Liver (tissue), 9 donors: ENCODE results near the gene C2CD4D. TPM values are rescaled to one million over a fixed set of nuclear protein-coding genes. Genes with fewer than 3 reads are reported as not detected.

ENCODE experiments used
- DNase-seq: peaks from one replicate; pipeline ENCODE4 v3.0.0-alpha.2; 2017; ENCODE audit warnings: low spot score
- H3K27ac ChIP-seq, 2 donors: one replicate each; pipeline ENCODE4 v1.7.0; 2013; ENCODE audit warnings: inconsistent platforms in 2 of 2, low read length in 2 of 2, control low read depth in 1 of 2, low read depth in 1 of 2, mild to moderate bottlenecking in 1 of 2
- H3K27me3 ChIP-seq, 4 donors: one replicate each; pipeline versions ENCODE4 v1.6.1 to v1.7.0; 2013; ENCODE audit warnings: low read length in 3 of 4, inconsistent platforms in 1 of 4, mild to moderate bottlenecking in 1 of 4, moderate library complexity in 1 of 4; ENCODE audit not compliant: control insufficient read depth in 4 of 4, insufficient read depth in 4 of 4
- H3K36me3 ChIP-seq, 4 donors: one replicate each; pipeline versions ENCODE4 v1.6.1 to v1.7.0; 2013; ENCODE audit warnings: low read length in 3 of 4, mild to moderate bottlenecking in 3 of 4, low read depth in 1 of 4, moderate library complexity in 1 of 4; ENCODE audit not compliant: control insufficient read depth in 4 of 4, insufficient read depth in 3 of 4
- H3K4me1 ChIP-seq, 4 donors: one replicate each; pipeline versions ENCODE4 v1.6.1 to v1.7.0; 2013; ENCODE audit warnings: low read length in 3 of 4, mild to moderate bottlenecking in 3 of 4, moderate library complexity in 1 of 4; ENCODE audit not compliant: control insufficient read depth in 4 of 4, insufficient read depth in 4 of 4
- H3K4me3 ChIP-seq, 3 donors: one replicate each; pipeline versions ENCODE4 v1.6.1 to v1.7.0; 2013; ENCODE audit warnings: low read length in 3 of 3, control low read depth in 1 of 3, low read depth in 1 of 3, mild to moderate bottlenecking in 1 of 3
- H3K9ac ChIP-seq, 2 donors: one replicate each; pipeline ENCODE4 v1.7.0; 2013; ENCODE audit warnings: low read length in 2 of 2, mild to moderate bottlenecking in 2 of 2, moderate library complexity in 2 of 2, control low read depth in 1 of 2, low read depth in 1 of 2
- H3K9me3 ChIP-seq, 4 donors: one replicate each; pipeline versions ENCODE4 v1.6.1 to v1.7.0; 2013; ENCODE audit warnings: low read length in 3 of 4; ENCODE audit not compliant: control insufficient read depth in 4 of 4
- CTCF ChIP-seq: fragments of 150-350 bp; IDR thresholded peaks from 2 replicates; pipeline ENCODE4 v1.5.1; 2017; ENCODE audit warnings: improper control_type of control experiment, low read depth, low read length; ENCODE audit not compliant: missing input control
- FOXA1 ChIP-seq: IDR thresholded peaks from 2 replicates; pipeline ENCODE4 v1.6.1; 2016; ENCODE audit warnings: antibody characterized with exemption
- FOXA2 ChIP-seq: IDR thresholded peaks from 2 replicates; pipeline ENCODE4 v1.6.1; 2016; ENCODE audit warnings: antibody characterized with exemption
- GABPA ChIP-seq, 2 donors: IDR thresholded peaks in 1 of 2; conservative IDR thresholded peaks in 1 of 2; 2 replicates each; pipeline ENCODE4 v1.6.1; 2016; ENCODE audit warnings: antibody characterized with exemption in 2 of 2, mild to moderate bottlenecking in 1 of 2, moderate library complexity in 1 of 2
- HNF4G ChIP-seq: IDR thresholded peaks from 2 replicates; pipeline ENCODE4 v1.6.1; 2016; ENCODE audit warnings: antibody characterized with exemption
- JUND ChIP-seq, 2 donors: IDR thresholded peaks; 2 replicates each; pipeline ENCODE4 v1.6.1; 2016; ENCODE audit warnings: antibody characterized with exemption in 2 of 2
- MAX ChIP-seq: IDR thresholded peaks from 2 replicates; pipeline ENCODE4 v1.6.1; 2016; ENCODE audit warnings: antibody characterized with exemption
- RAD21 ChIP-seq, 2 donors: IDR thresholded peaks; 2 replicates each; pipeline ENCODE4 v1.6.1; 2016; ENCODE audit warnings: antibody characterized with exemption in 2 of 2, mild to moderate bottlenecking in 2 of 2
- RXRA ChIP-seq, 2 donors: IDR thresholded peaks; 2 replicates each; pipeline ENCODE4 v1.6.1; 2017 to 2018; ENCODE audit warnings: antibody characterized with exemption in 2 of 2, mild to moderate bottlenecking in 1 of 2
- SP1 ChIP-seq: IDR thresholded peaks from 2 replicates; pipeline ENCODE4 v1.6.1; 2018; ENCODE audit warnings: antibody characterized with exemption, mild to moderate bottlenecking
- YY1 ChIP-seq: IDR thresholded peaks from 2 replicates; pipeline ENCODE4 v1.6.1; 2016; ENCODE audit warnings: antibody characterized with exemption, mild to moderate bottlenecking
- ZBTB33 ChIP-seq: IDR thresholded peaks from 2 replicates; pipeline ENCODE4 v1.6.1; 2016; ENCODE audit warnings: antibody characterized with exemption
- WGBS: extraction: QIAGEN DNeasy Blood & Tissue Kit; methylation state at CpG from one replicate; pipeline ENCODE4 v1.1.7; 2013; 5-methylcytosine and 5-hydroxymethylcytosine counted together
- polyA plus RNA-seq, 2 donors: library from polyadenylated mRNA; stranded (reverse) in 1 of 2; unstranded in 1 of 2; fragments of 200-250 nt in 1 of 2; fragments of >200 nt in 1 of 2; fragmentation: Nextera tagmentation in 1 of 2; extraction: Ambion mirVana in 1 of 2; gene quantifications; one replicate each; pipeline versions ENCODE4 v1.2.1 to v1.2.3, GENCODE V29; 2013 to 2015
- total RNA-seq, 2 donors: library from RNA; depleted of rRNA; stranded (reverse); fragments of >200 nt; gene quantifications; one replicate each; pipeline ENCODE4 v1.2.3, GENCODE V29; 2014
- TF ChIP-seq, protein P1 (sequence below): IDR thresholded peaks from 2 replicates; pipeline ENCODE4 v1.6.1; 2016; ENCODE audit warnings: antibody characterized with exemption, mild to moderate bottlenecking
- donor health status: healthy.
- donor health status: healthy.
- donor health status: healthy.
- donor health status: healthy.
- donor health status: healthy.

Gene C2CD4D
- total and polyA plus RNA-seq, 4 donors, result 0.02 to 0.08 TPM; not detected in 2

DNA sequence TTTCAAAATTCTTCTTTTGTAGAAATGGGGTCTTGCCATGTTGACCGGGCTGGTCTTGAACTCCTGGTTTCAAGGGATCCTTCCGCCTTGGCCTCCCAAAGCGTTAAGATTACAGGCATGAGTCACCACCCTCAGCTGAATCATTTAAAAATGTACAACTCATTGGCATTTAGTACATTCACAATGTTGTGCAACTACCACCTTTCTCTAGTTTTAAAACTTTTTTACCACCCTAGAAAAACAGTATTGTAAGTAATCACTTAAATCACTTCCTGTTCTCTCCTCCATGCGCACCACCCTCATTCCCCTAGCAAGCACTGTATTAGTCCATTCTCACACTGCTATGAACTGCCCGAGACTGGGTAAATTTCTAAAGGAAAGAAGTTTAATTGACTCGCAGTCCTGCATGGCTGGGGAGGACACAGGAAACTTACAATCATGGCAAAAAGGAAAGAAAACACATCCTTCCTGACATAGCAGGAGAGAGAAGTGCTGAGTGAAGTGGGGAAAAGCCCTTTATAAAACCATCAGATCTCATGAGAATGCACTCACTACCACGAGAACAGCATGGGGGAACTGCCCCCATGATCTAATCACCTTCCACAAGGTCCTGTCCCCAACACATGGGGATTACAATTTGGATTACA lies 28.3 kb upstream of the C2CD4D start:
- no peaks in the 10 kb centered on the region for H3K4me1 ChIP-seq
- 71% methylated on average over 7 of the region's 7 CpGs for WGBS
- no peak overlapping the region for H3K9ac ChIP-seq
- no peaks in the 10 kb centered on the region for H3K27me3 ChIP-seq
- TF ChIP-seq RXRA (IDR thresholded peaks at IDR 0.05), result no peak
- TF ChIP-seq MAX, result no peak
- TF ChIP-seq FOXA2, result no peak
- TF ChIP-seq HNF4G, result no peak
- TF ChIP-seq YY1, result no peak
- no peaks in the 10 kb centered on the region for H3K36me3 ChIP-seq
- no peak overlapping the region for H3K27ac ChIP-seq
- no peaks in the 10 kb centered on the region for H3K9me3 ChIP-seq
- no peak for DNase-seq
- no peak overlapping the region for H3K4me3 ChIP-seq

GRCh38 chr1:151867321-151867720 lies 27.7 kb upstream of the C2CD4D start:
- Histone ChIP-seq H3K27ac (no peak overlapping the region), H3K4me1 (no peaks in the 10 kb centered on the region), H3K36me3 (no peaks in the 10 kb centered on the region), H3K4me3 (no peak overlapping the region), H3K9me3 (no peaks in the 10 kb centered on the region), H3K9ac (no peak overlapping the region), H3K27me3 (no peaks in the 10 kb centered on the region)
- no peak for DNase-seq
- no peak for TF ChIP-seq JUND (IDR thresholded peaks at IDR 0.05)
- TF ChIP-seq MAX, result no peak
- TF ChIP-seq GABPA (IDR thresholded peaks at IDR 0.05 in 1 of 2, conservative IDR thresholded peaks at IDR 0.05 in 1 of 2), result no peak
- no peak for TF ChIP-seq FOXA1
- TF ChIP-seq RXRA (IDR thresholded peaks at IDR 0.05), result no peak
- no peak for TF ChIP-seq ZBTB33
- TF ChIP-seq, protein P1, sequence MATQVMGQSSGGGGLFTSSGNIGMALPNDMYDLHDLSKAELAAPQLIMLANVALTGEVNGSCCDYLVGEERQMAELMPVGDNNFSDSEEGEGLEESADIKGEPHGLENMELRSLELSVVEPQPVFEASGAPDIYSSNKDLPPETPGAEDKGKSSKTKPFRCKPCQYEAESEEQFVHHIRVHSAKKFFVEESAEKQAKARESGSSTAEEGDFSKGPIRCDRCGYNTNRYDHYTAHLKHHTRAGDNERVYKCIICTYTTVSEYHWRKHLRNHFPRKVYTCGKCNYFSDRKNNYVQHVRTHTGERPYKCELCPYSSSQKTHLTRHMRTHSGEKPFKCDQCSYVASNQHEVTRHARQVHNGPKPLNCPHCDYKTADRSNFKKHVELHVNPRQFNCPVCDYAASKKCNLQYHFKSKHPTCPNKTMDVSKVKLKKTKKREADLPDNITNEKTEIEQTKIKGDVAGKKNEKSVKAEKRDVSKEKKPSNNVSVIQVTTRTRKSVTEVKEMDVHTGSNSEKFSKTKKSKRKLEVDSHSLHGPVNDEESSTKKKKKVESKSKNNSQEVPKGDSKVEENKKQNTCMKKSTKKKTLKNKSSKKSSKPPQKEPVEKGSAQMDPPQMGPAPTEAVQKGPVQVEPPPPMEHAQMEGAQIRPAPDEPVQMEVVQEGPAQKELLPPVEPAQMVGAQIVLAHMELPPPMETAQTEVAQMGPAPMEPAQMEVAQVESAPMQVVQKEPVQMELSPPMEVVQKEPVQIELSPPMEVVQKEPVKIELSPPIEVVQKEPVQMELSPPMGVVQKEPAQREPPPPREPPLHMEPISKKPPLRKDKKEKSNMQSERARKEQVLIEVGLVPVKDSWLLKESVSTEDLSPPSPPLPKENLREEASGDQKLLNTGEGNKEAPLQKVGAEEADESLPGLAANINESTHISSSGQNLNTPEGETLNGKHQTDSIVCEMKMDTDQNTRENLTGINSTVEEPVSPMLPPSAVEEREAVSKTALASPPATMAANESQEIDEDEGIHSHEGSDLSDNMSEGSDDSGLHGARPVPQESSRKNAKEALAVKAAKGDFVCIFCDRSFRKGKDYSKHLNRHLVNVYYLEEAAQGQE, result no peak
- no peak for TF ChIP-seq CTCF
- TF ChIP-seq SP1, result no peak
- TF ChIP-seq RAD21 (IDR thresholded peaks at IDR 0.05), result no peak
- TF ChIP-seq YY1, result no peak
- 82% methylated on average over 2 of the region's 2 CpGs for WGBS
